GM20000 (cell line): ENCODE results near the gene CROCC2.

ENCODE experiments used
- DNase-seq: peaks from one replicate; pipeline ENCODE4 v3.0.0; 2012; ENCODE audit warnings: low spot score
- CTCF ChIP-seq: IDR thresholded peaks from 2 replicates; pipeline ENCODE4 v1.5.1; 2012; ENCODE audit warnings: mild to moderate bottlenecking, control low read depth; ENCODE audit errors: extremely low read depth, missing control alignments

CROCC2 gene

GRCh38 chr2:240877460-240878340, 28.4 kb upstream of the CROCC2 start:
- DNase-seq = no peak
- TF ChIP-seq CTCF = no peak

GRCh38 chr2:240878341-240878936, 27.7 kb upstream of the CROCC2 start:
- DNase-seq = no peak
- no peak for TF ChIP-seq CTCF

GRCh38 chr2:240879105-240879504, 27.0 kb upstream of the CROCC2 start:
- DNase-seq = no peak
- no peak for TF ChIP-seq CTCF

- TF ChIP-seq CTCF = no peak
- no peak for DNase-seq
Observed at GRCh38 chr2:240881913-240882312, 24.2 kb upstream of the CROCC2 start.

- no peak for TF ChIP-seq CTCF
- no peak for DNase-seq
Observed at GRCh38 chr2:240884221-240884620, 21.9 kb upstream of the CROCC2 start.

GRCh38 chr2:240884745-240885144, 21.4 kb upstream of the CROCC2 start:
- DNase-seq = no peak
- no peak for TF ChIP-seq CTCF

- DNase-seq = no peak
- no peak for TF ChIP-seq CTCF
Observed at GRCh38 chr2:240885566-240885965, 20.6 kb upstream of the CROCC2 start.
